ENCODE data around the gene PSMC5.
A peak's percentile ranks its signal among the peaks of the same experiment; 100 is the strongest.
"Not testable (repeated sequence)": the region's sequence is repeated elsewhere in the genome, so short reads cannot be mapped to it uniquely, and the experiment has no call there.

Gene PSMC5

DNA sequence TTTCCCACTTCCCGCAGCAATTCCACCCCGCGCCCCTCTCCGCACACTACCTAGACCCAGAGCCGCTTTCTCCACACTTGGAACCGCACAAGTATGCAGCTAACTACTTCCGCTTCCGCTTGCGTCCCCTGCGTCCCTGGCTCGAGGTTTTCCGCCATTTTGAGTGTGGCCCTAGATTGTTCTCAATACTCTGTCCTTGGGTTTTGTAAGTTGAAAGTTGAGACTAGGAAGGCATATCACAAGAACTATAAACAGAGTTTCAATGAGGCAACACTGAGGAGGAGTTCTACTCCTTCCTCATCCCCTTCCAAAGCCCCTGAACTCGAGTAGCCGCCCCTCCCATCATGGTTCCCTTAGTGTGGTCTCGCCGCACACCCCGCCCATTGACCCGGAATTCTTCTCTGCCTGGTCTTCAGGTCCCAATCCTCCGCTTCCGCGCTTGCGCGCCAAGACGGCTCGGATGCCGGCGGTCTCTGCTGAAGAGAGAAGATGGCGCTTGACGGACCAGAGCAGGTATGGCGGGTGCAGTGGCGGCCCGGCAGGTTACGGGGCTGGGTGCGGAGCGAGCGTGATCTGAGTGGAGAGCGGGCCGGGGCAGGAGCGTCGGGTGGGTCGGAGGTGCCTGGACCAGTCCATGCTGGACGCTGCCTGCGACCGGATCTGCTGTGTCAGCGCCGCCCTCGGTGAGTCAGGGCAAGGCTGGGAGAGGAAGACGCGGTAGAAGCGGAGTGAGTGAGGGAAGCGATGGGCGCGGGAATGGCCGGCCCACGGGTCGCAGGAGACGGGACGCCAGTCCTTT lies at the start of gene PSMC5, which contains the start of gene FTSJ3:
PSMC5 (plus strand) TSS at position 430 of the 799 bp plus-strand sequence; CDS start at position 490, 60 bp downstream.
FTSJ3 (minus strand) TSS at position 662 of the 799 bp plus-strand sequence. CDS start 761 bp downstream, outside the sequence.
- DNase-seq, result peak; percentile 93

GRCh38 chr17:63780507-63780906 lies 46.7 kb upstream of the PSMC5 start:
- DNase-seq, result no peak

GRCh38 chr17:63780928-63781327 lies 46.3 kb upstream of the PSMC5 start:
- no peak for DNase-seq

- no peak for DNase-seq
These were observed 43.7 kb upstream of the PSMC5 start for GRCh38 chr17:63783522-63783921.

DNA sequence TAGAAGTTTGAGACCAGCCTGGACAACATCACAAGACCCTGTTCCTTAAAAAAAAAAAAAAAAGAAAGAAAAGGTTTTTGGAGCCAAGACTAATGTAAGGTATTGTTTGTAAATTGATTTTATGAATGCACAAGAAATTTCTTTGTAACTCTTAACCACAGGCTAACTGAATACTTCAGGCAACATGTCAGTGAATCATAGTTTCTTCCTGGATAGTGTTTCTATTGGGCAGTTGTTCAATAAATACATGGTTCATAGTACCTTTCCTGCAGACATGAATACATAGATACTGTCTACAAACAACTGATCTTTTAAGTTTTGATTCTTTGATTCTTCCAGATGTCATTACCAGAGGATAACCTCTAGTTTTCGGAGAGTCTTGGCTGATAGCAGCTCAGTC lies 41.7 kb upstream of the PSMC5 start:
- DNase-seq, result no peak

DNA sequence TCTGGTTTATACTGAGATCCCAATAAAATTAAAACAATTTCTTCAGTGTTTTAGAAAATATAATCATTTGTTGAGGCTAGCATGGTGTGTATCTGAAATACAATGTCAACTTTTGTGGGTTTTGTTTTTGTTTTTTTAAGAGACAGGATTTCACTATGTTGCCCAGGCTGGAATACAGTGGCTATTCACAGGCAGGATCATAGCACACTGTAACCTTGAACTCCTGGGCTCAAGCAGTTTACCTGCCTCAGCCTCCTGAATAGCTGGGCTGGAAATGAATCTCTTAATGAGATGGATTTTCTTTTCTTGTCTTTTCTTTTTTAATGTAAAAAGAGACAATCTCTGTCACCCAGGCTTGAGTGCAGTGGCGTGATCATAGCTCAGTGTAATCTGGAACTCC lies 41.1 kb upstream of the PSMC5 start:
- no peak for DNase-seq

- DNase-seq, result no peak
These were observed 40.1 kb upstream of the PSMC5 start for GRCh38 chr17:63786971-63787711.

DNA sequence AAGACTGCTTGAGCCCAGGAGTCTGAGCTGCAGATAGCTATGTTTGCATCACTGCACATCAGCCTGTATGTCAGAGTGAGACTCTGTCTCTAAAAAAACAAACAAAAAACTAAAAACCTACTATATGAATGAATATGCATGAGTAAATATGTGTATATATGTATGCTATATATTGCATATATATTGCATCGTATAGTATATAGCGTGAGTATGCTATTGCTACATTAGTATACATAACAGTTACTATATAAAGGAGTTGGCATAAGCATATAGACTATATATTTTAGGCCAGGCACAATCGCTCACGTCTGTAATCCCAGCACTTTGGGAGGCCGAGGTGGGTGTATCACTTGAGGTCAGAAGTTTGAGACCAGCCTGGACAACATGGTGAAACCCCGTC lies 37.2 kb upstream of the PSMC5 start:
- no peak for DNase-seq

- no peak for DNase-seq
These were observed 35.0 kb upstream of the PSMC5 start for GRCh38 chr17:63792055-63792729.

GRCh38 chr17:63796375-63796774 lies 30.9 kb upstream of the PSMC5 start:
- not testable (repeated sequence) for DNase-seq

GRCh38 chr17:63798572-63799106 lies 28.6 kb upstream of the PSMC5 start:
- no peak for DNase-seq

DNA sequence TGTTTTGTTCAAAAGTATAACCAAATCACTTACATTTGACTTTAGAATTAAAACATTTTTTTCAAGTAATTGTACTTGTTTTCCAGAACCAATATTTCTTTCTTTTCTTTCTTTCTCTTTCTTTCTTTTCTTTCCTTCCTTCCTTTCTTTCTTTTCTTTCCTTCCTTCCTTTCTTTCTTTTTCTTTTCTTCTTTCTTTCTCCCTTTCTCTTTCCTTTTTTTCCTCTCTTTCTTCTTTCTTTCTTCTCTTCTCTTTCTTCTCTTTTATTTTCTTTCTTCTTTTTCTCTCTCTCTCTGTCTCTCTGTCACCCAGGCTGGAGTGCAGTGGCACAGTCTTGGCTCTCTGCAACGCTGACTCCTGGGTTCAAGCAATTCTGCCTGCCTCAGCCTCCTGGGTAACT lies 26.4 kb upstream of the PSMC5 start:
- DNase-seq, result no peak

DNA sequence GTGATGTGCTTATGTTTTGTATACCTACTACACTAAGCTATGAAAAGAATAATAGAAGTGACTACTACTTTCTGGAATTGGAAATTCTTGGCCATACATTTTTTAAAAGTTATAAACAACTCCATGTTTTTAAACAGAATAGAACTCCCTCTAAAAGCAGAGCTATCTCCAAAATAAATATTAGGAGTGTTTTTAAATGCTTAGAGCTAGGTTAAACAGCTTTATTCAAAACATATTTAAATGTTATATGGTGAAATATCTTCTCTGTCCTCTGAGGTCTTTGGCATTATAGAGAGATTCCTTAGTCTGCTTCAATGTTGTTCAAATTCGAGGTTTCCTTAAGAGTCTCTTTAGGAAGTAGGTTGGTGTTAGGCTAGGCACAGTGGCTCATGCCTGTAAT lies 22.9 kb upstream of the PSMC5 start:
- no peak for DNase-seq

- no peak for DNase-seq
These were observed 21.6 kb upstream of the PSMC5 start for GRCh38 chr17:63805591-63805990.

GRCh38 chr17:63809970-63810369 lies 17.3 kb upstream of the PSMC5 start:
- no peak for DNase-seq

- DNase-seq, result no peak
These were observed 11.1 kb upstream of the PSMC5 start for GRCh38 chr17:63816123-63816522.

DNA sequence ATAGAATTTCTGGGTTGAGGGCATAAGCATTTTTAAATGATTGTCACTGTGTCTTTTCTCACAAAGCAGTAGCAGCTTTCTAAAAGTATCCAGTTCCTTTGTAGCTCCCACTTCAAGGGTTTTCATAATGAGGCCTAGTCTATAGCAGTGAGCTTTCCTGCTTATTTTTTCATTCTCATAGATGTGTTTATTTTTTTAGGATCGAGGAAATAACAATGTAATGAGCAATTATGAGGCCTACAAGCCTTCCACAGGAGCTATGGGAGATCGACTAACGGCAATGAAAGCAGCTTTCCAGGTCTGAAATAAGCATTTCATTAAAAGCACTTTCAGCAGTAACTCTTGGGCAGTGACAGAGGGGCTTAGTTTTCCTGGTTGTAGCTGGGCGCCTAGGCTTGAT lies 10.6 kb upstream of the PSMC5 start:
- DNase-seq, result no peak

DNA sequence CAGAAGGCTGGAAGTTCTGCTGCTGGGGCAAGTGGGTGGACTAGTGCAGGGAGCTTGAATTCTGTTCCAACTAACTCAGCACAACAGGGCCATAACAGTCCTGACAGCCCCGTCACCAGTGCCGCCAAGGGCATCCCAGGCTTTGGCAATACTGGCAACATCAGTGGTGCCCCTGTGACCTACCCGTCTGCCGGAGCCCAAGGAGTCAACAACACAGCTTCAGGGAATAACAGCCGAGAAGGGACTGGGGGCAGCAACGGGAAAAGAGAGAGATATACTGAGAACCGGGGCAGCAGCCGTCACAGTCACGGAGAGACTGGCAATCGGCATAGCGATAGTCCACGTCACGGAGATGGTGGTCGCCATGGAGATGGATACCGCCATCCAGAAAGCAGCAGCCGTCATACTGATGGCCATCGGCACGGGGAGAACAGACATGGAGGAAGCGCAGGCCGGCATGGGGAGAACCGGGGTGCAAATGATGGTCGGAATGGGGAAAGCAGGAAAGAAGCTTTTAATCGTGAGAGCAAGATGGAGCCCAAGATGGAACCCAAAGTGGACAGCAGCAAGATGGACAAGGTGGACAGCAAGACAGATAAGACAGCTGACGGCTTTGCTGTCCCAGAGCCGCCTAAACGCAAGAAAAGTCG lies 9.4 kb upstream of the PSMC5 start:
- DNase-seq, result no peak

GRCh38 chr17:63819131-63819530 lies 8.1 kb upstream of the PSMC5 start:
- no peak for DNase-seq

GRCh38 chr17:63819585-63820537 lies 7.4 kb upstream of the PSMC5 start:
- no peak for DNase-seq

DNA sequence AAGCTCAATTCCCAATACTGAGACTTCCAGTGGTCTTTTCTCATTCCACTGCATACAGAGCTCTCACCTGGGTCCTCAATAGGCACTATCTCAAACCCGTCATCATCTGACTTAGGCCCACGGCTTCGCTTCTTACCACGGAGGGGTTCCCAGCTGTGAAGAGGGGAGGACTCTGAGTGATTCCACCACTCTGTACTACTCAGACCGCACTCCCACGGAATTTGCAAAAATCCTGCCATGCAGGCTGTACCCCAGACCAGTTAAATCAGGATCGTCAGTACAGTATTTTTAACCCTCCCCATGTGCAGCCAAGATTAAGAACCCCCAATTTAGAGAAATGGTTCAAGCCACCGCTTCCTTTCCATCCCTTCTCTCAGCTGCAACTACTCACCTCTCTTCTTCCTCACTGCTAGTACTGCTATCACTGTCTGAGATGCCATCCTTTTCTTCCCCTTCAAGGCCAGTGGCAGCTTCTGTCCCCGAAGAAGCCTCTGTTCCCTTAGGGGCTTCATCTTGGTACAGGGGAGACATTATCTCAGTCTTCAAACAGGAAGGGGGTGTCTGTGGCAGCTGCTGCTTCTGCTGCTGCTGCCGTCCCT lies 6.2 kb upstream of the PSMC5 start:
- no peak for DNase-seq

Measured in COR-L47 (cell line).